ENCODE results near the gene CDIP1.

The CDIP1 gene

DNA sequence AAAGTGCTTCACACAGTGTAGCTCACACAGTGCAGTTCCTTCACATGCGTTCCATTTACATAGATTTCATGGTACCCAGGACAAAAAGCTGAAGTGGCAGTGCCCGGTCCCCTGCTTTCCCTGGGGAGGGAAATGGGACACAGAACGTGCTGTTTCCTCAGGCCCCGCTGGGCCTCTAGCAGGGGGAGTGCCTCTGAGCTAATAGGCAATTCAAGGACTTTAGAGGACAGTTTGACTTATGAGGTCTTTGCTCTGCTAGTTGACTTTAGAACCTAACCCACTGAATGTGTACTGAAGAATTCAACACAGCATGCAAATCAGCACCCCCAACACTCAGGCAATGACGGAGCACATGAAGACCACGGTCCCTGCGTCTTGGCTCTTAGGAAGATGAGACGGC lies 6.8 kb downstream of the CDIP1 start:
- no peak overlapping the region for H3K4me3 ChIP-seq (ENCODE audit: low read length)
- no peak for TF ChIP-seq ZNF274 (IDR thresholded peaks at IDR 0.05; ENCODE audit: low read depth, low read length)

DNA sequence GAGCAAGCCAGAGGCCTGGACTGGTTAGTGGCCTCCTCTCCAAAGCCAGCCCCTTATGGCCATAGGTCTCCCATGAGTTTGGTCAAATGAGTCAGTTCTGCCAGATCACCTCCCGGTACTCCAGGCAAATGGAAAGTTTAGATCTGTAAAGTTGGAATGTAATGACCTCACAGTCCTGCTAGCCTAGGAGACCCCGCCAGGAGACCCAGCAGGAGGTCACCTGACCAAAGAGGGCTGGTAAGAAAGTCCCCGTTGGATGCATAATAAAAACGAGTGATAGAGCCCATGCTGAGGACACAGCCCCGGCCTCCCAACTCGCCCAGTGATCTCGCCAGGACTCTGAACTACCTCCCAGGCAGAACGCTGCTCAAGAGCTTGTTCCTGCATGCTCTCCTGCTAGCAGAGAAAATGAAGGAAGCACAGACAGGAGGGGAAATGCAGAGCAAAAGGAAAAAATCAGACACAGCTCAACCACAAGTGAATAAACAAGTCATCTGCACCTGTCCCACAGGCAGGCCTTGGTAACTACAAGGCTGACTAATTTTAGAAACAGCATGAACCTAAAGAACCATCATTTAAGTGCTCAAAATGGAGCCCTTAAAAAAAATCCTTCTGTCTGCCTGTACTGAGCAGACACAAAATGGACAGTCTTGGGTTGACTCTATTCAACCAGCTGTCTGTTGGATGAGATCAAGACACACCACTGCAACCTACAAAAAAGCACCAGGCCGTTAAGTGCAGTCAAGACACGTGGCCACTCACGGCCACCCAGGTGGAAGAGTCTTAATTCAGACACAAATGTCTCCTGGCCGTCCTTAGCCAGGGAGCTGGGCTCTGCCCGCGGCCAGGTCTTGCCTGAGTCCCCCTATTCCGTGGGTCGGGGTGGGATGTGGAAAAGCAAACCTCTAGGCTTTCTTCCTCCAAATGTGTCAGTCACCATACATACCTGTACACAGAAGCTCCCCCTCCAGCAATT lies 9.2 kb downstream of the CDIP1 start:
- no peak for TF ChIP-seq ZNF274 (IDR thresholded peaks at IDR 0.05; ENCODE audit: low read depth, low read length)
- no peak overlapping the region for H3K4me3 ChIP-seq (ENCODE audit: low read length)

DNA sequence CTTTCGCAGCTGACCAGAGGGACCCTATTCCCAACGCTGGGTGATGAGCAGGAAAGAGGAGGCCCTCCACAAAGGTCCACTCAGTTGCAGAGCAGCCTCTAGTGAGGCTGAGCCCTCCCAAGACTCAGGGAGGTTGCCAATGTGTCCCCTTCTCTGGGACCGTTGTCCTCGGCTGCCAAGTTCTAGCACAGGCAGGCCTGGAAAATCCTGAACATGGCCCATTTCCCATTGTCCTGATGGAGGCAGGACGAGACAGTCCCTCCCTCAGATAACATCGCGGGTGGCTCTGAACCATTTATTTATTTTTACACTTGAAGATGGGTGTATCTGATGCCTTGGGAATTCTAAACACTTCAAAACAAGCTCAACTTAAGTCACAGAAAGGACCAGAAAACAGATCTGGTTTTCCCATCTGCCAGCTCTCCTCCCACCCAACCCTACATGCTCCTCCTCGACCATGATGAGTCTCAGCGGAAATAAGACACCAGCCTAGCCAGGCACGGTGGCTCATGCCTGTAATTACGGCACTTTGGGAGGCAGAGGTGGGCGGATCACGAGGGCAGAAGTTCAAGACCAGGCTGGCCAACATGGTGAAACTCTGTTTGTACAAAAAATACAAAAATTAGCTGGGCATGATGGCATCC lies 12.8 kb downstream of the CDIP1 start:
- TF ChIP-seq ZNF274 (IDR thresholded peaks at IDR 0.05; ENCODE audit: low read depth, low read length) = no peak

DNA sequence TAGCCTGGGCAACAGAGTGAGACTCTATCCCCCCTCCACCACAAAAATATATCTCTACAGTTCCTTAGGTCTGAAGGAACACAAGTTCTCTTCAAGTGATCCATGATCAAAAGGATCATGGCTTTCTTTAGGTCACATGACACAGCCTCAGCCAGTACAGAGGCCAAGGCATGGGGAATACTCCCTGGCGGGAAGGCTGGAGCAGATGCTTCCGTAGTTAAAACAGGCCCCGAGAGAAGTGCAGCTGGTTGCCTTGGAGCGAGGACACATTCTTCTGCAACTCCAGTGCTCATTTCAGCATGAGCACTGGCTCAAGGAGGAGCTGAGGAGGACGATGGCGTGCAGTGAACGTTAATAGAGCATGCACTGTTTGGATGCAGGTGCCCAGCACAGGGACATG lies 13.5 kb downstream of the CDIP1 start:
- H3K4me3 ChIP-seq (ENCODE audit: low read length) = no peak overlapping the region
- no peak for TF ChIP-seq ZNF274 (IDR thresholded peaks at IDR 0.05; ENCODE audit: low read depth, low read length)

More for the DNA sequence above, 12.8 kb downstream of the CDIP1 start:
- no peak overlapping the region for H3K4me3 ChIP-seq (ENCODE audit: low read length)

DNA sequence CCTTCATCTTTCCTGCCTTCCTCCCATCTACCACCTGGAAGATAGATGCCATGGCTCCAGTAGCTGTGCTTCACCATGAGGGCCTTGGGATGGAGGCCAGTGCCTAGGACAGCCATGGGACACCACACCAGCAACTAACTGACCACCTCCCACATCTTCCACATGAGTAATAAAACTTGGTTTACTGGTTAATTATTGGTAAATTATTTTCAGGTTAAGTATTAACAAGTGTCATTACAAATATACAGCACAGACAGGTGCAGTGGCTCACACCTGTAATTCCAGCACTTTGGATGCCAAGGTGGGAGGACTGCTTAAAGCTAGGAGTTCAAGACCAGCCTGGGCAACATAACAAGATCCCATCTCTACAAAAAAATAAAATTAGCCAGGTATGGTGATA lies 14.0 kb downstream of the CDIP1 start:
- TF ChIP-seq ZNF274 (IDR thresholded peaks at IDR 0.05; ENCODE audit: low read depth, low read length) = no peak

DNA sequence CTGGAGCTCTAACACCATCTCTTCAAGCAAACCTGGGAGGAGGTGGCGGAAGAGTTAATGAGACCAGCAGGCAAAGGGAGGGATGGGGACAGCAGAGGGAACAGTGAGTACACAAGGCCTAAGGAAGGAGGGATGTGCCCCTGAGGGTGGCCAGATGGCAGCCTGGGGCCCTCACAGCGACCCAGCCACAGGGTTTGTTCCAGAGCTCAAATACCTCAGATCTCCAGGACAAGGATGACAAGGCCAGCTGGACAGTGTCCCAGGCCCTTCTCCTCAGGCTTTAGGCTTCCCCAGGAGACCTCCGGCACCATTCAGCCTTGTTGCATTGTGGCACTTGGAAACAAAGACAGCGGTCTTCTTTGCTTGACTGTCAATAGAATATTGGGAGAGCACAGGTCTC lies 14.9 kb downstream of the CDIP1 start:
- no peak overlapping the region for H3K4me3 ChIP-seq (ENCODE audit: low read length)
- no peak for TF ChIP-seq ZNF274 (IDR thresholded peaks at IDR 0.05; ENCODE audit: low read depth, low read length)

More for the DNA sequence above, 14.0 kb downstream of the CDIP1 start:
- H3K4me3 ChIP-seq (ENCODE audit: low read length) = no peak overlapping the region

DNA sequence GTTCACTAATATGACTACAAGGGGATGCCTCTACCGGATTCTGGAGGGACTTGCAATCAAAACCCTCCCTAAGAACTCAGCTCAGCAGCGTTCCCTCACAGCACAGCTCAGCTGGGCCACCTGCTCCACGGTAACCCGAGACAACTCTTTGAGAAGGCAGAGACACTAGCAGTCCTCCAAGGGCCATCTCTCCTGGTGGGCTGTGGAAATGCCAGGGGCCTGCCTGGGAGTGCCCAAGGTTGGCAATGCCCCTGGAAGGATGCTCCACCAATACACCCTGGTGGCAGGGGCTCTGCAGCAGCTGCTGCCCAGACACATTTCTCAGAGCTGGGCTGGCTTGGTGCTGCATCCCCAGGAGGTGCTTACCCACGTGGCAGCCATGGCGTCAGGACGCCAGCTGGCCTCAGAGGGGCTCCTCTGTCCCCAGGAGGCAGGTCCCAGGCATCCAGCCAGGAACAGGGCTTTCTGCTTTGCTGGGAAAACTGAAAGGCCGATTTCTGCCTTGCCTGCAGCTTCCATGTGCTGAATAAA lies 16.5 kb downstream of the CDIP1 start:
- no peak overlapping the region for H3K4me3 ChIP-seq (ENCODE audit: low read length)
- TF ChIP-seq ZNF274 (IDR thresholded peaks at IDR 0.05; ENCODE audit: low read depth, low read length) = no peak

DNA sequence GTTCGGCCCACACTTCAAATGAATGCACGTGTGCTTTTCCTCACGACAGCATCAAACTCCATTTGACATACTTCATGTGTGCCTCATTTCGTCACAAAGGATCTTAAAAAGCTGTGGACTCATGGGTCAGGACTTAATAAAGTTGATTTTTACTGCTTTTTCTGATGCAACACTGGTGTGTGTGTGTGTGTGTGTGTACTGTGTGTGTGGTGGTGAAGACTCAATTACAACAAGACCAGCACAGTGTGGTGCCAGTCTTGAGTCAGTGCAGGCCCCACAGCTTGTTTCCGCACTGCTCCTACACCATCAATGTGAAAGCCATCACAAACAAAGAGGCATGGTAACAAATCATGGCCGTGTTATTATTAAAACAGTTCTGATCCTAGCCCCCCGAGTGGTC lies 17.7 kb downstream of the CDIP1 start:
- TF ChIP-seq ZNF274 (IDR thresholded peaks at IDR 0.05; ENCODE audit: low read depth, low read length) = no peak
- no peak overlapping the region for H3K4me3 ChIP-seq (ENCODE audit: low read length)

DNA sequence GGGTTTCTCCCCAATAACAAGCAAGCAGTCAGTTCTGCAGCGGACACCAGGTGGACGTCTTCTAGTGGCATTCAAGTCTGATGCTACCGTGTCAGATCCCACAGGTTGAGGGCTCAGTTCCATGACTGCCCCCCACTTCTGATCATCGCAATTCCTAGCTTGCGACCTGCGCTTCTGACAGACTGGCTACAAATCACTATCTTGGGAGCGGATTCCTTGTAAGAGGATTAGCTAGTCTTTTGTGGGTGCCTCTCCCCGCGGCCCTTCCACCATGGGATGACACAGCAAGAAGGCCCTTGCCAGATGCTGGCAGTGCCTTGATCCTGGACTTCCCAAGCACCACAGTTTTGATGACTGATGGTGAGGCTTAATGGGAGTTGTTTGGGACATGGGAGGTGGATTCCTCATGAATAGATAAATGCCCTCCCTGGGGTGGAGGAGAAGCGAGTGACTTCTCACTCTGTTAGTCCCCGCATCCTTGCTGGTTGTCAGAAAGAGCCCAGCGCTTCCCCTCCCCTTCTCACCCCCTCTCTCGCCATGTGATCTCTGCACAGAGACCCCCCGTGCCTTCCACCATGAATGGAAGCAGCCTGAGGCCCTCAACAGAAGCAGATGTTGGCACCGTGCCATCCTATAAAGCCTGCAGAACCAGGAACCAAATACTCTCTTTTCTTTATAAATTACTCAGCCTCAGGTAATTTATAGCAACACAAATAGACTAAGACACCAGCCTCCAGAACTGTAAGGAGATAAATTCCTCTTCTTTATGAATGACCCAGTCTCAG lies 19.1 kb downstream of the CDIP1 start:
- no peak for TF ChIP-seq ZNF274 (IDR thresholded peaks at IDR 0.05; ENCODE audit: low read depth, low read length)
- no peak overlapping the region for H3K4me3 ChIP-seq (ENCODE audit: low read length)

DNA sequence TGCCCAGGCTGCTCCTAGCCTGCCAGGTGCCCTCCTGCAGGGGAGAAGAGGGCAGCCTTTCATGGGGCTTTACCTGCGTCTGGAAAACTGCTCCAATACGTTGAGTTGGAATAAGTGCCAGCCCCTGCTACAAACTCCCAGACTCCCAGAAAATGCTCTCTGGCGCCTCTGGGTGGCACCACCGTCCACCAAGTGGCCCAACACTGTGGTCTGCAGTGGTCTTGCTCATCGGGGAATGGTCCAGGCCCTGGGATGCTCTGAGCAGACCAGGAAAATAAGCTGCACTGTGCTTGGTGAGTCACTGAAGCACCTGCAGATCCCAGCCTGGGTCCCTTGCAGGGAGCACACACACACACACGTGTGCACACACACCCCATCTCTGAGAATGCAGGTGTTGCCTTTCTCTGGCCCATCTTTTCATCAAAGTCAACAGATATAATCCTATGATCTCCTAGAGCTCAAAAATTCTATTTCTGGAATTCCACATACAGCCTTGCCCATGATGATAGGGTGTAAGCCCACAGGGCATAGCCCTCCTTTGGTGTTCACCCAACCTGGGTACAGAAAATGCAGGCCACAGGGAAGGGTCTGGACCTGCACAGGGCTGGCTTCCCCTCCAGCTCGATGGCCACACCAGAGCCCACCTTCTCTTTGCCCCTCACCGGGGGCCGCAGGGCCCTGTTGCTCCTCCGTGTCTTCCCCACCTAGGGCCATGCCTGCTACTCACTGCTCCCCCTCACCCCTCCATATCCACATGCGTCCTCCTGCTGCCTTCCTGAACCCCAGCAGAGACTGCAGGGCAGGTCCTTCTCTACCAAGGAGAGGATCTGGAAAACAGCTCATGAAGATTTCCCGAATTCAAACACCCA lies 20.5 kb downstream of the CDIP1 start:
- no peak for TF ChIP-seq ZNF274 (IDR thresholded peaks at IDR 0.05; ENCODE audit: low read depth, low read length)
- H3K4me3 ChIP-seq (ENCODE audit: low read length) = no peak overlapping the region

DNA sequence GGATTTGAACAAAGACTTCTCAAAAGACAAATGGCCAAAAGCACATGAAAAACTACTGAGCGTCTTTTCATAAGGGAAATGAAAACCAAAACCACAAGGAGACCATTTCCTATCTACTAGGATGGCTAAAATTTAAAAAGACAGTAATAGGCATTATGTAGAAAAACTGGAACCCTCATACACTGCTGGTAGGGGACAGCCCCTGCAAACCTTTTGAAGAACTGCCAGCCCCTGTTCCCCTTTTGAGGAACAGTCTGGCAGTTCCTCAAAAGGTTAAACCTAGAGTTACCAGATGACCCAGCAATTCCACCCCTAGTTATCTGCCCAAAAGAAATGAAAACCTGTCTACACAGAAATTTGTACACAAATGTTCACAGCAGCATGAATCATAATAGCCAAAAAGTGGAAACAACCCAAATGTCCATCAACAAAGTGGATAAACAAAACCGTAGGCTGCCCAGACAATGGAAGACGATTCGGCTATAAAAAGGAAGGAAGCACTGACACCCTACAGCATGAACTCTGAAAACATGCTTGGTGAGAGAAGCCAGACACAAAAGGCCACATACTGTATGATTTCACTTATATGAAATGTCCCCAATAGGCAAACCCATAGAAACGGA lies 22.9 kb downstream of the CDIP1 start:
- TF ChIP-seq ZNF274 (IDR thresholded peaks at IDR 0.05; ENCODE audit: low read depth, low read length) = no peak
- peak overlapping the region; percentile 27; the same call in 1 of the 2 replicates for H3K4me3 ChIP-seq (ENCODE audit: low read length)

DNA sequence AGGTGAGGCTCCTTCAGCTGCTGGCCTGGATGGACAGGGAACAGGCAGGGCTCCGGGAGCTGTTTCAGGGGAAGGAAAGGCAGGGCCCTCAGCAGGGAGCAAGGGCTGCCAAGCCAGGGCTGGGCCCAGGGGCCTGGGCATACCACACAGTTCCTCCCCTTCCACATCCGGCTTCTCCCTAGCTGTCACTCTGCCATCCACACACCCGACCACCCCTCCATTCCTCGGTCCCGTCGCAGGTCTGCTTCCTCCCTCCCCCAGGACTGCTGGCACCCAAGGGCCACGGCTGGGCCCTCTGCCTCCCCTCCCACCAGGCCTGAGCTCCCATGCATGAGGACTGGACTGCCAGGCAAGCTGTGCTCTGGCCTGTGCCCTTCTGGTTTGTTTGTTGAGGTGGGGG lies 24.0 kb downstream of the CDIP1 start:
- TF ChIP-seq ZNF274 (IDR thresholded peaks at IDR 0.05; ENCODE audit: low read depth, low read length) = no peak
- peak overlapping the region; percentile 0; the same call in 1 of the 2 replicates for H3K4me3 ChIP-seq (ENCODE audit: low read length)

DNA sequence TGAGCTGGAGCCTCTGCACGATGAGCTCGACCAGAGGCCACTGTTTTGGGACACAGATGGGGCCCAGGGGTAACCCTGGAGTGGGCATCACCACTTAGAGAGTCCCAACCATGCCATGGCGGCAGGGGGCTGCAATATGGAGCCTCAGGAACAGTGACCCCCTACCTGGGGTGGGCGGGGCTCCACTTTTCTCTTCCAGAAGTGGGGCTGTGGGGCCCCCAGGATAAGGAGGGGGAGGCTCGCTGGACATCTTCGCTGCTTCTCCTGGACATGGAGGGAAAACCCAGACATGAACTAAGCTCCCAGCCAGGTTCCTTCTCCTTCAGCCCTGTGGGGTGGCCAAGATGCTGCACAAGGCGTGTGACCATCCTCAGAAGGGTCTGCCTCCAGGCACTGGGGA lies 24.7 kb downstream of the CDIP1 start:
- H3K4me3 ChIP-seq (ENCODE audit: low read length) = no peak overlapping the region; the same call in 1 of the 2 replicates
- TF ChIP-seq ZNF274 (IDR thresholded peaks at IDR 0.05; ENCODE audit: low read depth, low read length) = no peak

Measured in GM08714 (cell line).